Frontal cortex (tissue), 4 donors: ENCODE data around the gene MELTF. TPM values are rescaled to one million over a fixed set of nuclear protein-coding genes. Genes with fewer than 3 reads are reported as not detected.

ENCODE experiments used
- DNase-seq, 2 donors: peaks; one replicate each; pipeline ENCODE4 v3.0.0; 2012; ENCODE audit warnings: low spot score in 2 of 2
- FAIRE-seq: peaks from 2 replicates; lab custom pipeline; 2012; peaks lifted over from hg19 to GRCh38; lab: Jason Lieb, UNC
- total RNA-seq: library from RNA; depleted of rRNA; stranded (reverse); fragments of >200 nt; gene quantifications from one replicate; pipeline ENCODE4 v1.2.3, GENCODE V29; 2014
- donor health status: control.
- donor health status: control.
- donor health status: control.

The MELTF gene
- total RNA-seq, 1 donor from 2014 or later: 1.2 TPM

DNA sequence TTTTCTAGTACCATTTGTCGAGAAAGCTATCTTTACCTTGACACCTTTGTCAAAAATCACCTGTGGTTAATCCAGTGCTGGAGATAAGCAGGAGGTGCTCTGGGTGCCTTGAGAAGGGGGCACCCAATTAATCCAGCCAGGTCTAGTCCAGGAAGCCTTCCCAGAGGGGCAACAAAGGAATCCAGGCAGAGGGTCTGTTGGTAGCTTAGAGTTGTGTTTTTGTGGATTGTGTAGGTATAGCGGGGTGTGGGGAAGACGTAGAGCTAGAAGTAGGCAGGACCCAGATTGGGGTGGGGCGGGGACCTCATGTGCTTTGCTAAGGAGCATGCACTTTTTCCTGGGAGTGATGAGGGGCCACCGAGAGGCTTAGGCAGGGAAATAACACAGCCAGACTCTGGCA is 55.0 kb downstream of the MELTF start:
- FAIRE-seq (no peak), DNase-seq (no peak)

DNA sequence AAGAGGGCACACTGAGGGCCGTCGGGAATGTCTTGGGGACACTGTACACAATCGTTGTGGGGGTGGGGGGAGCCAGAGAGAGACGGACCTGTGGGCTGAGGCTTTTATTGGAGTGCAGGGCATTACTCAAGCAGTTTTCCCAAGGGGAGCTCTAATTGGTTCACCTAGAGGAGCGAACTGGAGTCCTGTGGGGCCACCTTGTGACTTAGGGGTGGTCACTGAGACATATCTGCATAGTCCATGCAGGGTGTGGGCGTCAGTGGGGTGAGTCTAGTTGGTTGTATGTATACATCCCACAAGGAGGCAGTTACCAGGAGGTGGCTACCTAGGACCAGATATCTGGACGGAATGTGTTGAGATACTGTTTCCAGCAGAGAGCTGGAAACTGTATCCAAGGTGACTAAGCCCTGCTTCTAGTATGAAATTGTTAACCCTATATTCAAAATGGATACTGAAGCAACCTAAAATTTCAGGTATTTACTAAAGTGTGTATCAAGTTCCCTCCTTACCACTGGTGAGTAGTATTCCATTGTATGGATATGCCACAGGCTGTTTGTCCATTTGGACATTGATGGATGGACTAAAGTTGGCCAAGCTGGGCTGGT is 58.4 kb downstream of the MELTF start:
- DNase-seq (no peak), FAIRE-seq (no peak)

DNA sequence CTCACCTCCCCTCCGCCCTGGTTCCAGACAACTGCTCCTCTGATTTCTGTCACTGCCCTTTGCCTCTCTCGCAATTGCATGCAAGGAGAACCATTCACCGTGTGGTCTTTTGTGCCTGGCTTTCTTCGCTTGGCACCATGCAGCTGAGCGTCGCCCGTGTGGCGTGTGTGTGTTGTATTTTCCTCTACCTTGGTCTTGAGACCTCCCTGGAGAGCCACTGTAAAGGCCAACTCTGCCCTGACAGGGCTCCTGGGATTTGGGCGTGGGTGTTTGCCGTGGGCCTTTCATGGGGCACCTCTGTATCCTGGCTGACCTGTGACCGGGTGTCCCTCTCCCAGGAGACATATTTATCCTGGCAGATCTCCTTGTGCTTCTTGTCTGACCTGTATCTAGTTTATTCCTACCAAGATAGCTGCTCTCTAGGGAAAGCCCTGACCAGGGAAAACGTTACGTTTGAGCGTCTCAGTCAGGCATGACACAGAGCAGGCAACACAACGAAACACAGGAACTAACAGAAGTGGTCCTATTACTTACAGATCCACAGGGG is 59.0 kb downstream of the MELTF start:
- DNase-seq: no peak
- FAIRE-seq: no peak

DNA sequence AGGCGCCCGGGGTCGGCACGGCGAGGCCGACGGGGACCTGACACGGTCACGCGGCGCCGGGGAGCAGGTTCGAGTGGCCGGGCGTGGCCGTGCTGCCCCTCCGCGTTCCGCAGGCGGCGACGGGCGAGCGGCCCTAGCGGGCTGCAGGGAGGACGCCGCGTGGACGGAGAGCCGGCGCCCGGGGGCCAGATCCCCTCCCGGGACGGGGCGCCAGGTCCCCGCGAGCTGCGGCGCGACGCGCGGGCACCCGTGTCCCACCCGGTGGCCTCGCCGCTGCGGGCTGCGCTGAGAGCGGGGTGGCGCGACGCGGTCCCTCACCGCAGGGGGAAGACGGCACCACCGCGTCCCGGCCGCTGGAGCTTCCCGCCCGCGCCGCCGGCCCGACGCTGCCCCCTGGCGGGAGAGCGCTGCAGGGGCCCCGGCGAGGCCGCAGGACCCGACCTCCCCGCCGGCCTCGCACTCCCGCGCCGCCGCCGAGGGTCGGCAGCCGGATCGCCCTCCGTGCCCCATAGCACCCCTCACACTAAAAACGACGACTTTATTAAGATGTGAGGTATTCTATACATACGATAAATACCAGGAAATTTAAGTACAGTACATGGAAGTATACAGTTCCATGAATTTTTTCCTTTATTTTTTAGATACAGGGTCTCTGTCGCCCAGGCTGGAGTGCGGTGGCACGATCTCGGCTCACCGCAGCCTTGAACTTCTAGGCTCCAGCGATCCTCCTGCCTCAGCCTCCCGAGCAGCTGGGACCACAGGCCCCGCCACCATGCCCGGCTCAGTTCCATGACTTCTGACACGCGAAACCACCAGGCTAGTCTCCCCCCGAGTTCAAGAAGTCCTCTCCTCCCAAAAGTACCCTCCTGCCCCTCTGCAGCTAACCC is 59.7 kb downstream of the MELTF start:
- no peak for FAIRE-seq
- peak; percentile 81 to 84 for DNase-seq

DNA sequence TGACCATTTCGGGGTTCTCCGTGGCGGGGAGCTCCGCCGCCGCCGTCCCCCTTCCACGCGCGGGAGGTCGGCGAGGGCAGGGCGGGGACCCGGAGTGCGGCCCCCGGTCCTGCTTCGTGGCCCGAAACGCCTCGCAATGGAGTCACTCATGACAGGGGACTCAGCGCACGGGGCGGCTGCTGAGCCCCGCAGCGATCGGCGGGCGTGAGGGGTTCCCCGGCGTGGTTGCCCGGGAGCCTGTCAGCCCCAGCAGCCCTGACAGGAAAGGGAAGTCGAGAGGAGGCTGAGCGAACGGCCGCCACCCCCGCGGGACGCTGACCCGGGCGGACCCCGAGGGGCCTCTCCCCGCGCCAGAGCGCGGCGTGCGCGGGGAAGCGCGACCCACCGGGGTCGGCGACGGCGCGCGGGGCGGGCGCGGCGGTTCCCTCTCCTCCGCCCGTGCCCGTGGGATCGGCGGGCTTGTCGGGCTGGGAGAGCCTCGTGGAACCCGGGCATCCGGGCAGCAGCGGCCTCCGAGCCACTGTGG is 60.4 kb downstream of the MELTF start:
- FAIRE-seq (no peak), DNase-seq (peak in 1 of 2 donors; percentile 53)

DNA sequence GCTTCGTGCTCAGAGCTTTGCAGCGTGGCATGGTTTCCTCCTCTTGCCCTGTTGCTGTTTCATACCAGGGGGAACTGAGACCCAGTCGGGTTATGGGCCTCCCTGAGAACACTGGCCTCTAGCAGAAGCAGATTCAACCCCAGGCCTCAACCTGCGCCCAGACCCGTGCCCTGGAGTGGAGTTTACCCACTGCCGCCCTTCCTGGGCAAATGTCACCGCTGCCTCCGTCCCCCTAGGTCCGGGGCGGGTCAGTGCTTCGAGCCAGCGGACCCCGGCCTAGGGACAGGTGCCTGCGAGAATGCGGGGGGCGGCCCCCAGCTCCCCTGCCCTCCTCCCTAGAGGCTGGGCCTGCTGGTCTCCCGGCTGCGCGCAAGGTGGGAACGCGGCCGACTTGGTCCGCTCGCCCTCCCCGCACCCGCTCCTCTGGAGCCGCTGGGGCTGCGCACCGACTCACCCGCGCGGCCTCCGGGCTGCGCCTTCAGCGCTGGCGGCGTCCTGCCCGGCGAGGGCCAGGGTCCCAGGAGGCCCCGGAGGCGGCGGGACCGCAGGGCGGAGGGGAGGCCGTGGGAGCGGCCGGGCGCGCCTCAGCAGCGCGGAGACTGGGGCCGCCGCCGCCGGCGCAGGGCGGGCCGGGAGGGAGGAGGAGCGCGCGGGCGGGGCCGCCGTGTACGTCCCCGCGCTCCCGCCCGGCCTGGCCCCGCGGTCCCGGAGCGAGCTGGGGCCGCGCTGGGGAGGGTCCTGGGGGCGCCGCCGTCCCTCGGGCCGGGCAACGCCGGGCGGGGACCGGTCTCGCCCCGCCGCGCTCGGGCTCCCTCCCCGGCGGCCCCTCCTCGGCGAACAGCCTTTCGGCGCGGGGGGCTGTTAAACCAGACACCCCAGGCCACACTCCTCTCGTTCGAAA is 61.1 kb downstream of the MELTF start, which contains the start of gene PIGZ:
Gene PIGZ, minus strand, starts transcription at position 601 of the 901 bp plus-strand sequence. CDS start 16,802 bp downstream, outside the sequence.
- DNase-seq: peak; percentile 60 to 70
- no peak for FAIRE-seq

DNA sequence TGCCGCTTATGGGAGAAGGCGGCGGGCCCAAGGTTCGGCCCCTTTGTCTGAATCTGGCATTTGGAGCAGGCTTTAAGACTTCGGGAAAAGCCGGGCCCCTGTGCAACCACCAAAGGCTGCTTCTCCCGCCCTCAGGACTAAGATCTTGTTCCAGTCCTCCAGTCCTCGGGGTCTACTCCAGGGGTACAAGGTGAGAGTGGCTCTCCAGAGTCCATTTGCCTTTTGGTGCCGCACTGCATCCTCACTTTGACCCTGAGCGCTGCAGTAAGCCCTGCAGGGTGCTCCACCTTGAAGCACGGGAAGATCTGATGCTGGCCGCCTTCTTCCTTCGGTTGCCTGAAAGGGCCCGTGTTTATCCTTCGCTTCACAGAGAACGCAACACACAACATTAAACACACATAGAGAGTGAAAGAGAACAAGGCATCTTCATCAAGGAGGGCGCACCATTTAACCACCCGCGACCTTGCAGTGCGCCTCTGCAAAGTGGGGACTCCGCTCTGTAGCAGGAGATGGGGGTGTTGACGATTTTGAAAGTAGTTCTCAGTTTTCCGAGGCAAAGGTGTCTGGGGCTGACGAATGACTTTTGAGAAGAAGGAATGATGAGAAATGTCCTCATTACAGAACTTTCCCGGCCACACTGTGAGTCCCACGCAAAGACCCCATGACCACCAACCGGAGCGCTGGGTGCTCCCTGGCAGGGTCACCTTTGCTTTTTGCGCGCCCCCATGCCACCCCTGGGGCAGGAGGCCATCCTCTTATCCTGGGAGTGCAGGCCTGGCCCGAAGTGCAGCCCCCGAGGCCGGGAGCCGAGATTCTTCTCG is 62.0 kb downstream of the MELTF start:
- DNase-seq (no peak), FAIRE-seq (no peak)

DNA sequence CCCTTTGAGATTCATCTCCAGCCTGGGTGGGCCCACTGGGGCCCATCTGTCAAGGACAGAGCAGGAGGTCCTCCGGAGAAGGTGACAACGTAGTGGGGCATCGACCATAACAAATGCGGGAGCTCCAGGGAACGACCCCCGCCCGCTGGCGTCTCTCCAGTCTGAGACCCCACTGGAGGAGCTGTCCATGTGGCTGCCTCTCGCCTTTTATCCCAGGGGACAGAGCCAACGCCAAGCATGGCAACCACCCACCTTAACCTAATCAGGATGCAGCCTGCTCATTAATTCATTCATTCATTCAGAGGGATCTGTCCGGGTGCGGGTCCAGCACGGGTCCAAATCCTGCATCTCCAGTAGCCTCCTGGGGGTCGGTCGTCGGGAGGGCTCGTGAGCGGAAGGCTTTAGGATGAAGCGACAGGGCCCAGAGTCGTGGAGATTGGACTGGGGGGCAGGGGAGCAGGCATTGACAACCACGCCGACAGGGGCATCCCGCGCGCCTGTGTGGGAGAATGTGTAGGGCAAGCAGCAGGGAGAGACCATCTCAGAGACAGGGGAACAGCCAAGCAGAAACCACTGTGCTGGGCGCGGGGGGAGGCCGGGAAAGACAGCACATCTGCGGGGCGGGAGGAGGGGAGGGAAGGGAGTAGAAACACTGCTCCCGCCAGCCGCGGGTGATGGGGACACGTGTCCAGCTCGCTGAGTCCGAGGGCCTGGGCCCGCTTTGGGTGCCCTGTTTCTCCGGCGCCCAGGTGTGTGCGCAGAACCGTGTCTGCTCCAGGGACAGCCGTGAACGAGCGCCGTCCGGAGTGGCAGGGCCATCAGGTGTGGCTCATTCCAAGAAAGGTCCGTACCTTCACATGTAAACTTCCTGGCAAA is 62.9 kb downstream of the MELTF start:
- no peak for DNase-seq
- no peak for FAIRE-seq

DNA sequence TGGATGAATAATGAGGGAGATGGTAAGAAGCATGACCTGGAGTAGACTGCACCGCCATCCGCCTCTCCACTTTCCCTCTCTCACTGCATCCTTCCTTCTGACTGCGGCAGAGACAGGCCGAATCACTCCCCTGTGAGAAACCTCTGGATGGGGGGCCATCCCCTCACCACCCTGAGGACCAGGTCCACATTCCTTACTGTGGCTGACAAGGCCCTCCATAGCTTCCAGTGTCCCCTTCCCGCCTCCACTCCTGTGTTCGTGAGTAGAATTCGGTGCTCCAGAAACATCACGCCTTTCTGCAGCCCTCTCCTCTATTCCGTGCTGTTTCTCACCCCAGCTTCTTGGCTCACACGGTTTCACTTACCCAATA is 63.8 kb downstream of the MELTF start:
- no peak for DNase-seq
- FAIRE-seq: no peak

DNA sequence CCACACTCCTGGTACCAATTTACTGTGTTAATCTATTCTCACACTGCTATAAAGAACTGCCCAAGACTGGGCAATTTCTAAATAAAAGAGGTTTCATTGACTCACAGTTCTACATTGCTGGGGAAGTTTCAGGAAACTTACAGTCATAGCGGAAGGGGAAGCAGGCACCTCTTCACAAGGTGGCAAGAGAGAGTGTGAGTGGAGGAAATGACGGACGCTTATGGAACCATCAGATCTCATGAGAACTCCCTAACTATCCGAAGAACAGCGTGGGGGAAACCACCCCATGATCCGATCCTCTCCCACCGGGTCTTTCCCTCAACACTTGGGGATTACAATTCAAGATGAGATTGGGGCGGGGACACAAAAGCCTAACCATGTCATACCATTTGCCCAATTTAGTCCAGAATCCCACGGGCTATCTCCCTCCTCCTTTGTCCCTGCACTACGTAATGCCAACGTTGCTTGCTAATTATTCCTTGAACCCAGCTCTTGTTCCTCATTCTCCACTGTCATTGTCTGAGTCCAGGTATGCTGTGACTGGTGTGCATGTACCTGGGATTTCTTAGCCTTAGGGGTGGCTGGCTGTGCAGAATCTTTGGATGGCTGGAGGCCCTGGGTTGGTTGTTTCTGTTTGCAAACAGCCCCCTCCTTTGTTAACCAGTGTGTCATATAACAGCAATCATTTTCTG is 64.4 kb downstream of the MELTF start:
- DNase-seq (no peak), FAIRE-seq (no peak)

DNA sequence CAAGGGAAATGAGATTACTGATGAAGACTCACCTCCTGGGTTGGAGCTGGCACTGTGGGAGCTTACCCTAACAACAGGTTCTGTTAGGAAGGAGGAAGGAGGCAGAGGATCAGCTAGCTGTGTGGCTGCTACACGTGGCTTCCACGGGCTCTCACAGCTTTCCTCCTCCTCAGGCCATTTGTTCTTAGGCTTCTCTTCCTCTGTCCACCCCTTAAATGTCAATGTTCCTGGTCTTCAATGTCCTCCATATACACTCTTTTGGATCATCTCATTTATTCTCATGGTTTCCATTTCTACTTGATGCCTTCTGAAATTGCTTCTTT is 66.0 kb downstream of the MELTF start:
- no peak for FAIRE-seq
- DNase-seq: no peak

DNA sequence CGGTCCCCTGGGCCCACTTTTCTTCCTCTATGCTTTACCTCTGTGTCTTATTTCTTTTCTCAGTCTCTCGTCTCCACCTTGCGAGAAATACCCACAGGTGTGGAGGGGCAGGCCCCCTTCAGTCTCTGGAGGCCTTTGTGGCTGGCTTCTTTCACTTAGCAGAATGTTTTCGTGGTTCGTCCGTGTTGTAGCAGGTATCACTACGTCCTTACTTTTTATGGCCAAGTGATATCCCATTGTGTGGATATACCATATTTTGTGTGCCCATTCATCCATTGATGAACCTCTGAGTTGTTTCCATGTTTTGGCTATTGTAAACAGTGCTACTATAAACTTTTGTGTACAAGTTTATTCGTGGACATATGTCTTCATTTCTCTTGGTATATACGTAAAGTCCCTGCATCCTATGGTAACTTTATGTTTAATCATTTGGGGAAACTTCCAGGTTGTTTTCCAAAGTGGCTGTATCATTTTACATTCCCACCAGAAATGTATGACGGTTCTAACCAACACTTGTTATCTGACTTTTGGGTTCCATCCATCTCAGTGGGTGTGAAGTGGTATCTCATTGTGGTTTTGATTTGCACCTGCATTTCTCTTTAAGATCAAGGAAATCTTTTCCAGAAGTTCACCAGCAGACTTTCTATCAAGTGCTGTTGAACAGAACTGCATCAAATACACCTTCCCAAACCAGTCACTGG is 66.5 kb downstream of the MELTF start:
- DNase-seq: no peak
- FAIRE-seq: no peak

DNA sequence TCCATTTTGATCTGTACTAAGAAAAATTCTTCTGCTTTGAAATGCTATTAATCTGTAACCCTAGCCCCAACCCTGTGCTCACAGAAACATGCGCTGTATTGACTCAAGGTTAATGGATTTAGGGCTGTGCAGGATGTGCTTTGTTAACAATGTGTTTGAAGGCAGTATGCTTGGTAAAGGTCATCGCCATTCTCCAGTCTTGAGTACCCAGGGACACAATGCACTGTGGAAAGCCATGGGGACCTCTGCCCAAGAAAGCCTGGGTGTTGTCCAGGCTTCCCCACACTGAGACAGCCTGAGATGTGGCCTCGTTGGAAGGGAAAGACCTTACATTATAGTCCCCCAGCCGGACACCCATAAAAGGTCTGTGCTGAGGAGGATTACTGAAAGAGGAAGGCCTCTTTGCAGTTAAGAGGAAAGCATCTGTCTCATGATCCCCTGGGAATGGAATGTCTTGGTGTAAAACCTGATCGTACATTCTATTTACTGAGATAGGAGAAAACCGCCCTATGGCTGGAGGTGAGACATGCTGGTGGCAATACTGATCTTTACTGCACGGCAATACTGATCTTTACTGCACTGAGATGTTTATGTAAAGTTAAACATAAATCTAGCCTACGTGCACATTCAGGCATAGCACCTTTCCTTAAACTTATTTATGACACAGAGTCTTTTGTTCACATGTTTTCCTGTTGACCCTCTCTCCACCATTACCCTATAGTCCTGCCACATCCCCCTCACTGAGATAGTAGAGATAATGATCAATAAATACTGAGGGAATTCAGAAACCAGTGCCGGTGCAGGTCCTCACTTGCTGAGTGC is 67.3 kb downstream of the MELTF start:
- no peak for DNase-seq
- no peak for FAIRE-seq

DNA sequence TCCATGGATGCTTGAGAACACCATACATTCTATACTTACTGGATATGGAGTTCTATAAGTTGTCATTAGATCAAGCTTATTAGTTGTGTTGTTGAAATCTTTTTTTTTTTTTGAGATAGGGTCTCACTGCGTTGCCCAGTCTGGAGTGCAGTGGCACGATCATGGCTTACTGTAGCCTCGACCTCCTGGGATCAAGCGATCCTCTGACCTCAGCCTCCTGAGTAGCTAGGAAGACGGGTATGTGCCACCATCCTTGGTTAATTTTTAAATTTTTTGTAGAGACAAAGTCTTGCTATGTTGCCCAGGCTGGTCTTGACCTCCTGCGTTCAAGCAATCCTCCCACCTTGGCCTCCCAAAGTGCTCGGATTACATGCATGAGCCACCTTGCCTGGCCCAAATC is 74.8 kb downstream of the MELTF start:
- FAIRE-seq: no peak
- no peak for DNase-seq
